ENCODE data around the gene FAAP100.

- TF ChIP-seq JUND (IDR thresholded peaks at IDR 0.05) (no peak), POLR2AphosphoS5 (IDR thresholded peaks at IDR 0.05; ENCODE audit: low read depth, low read length) (no peak), MXI1 (IDR thresholded peaks at IDR 0.05; ENCODE audit: low read depth, low read length) (no peak), CHD2 (IDR thresholded peaks at IDR 0.05; ENCODE audit: low read length, partially characterized antibody) (no peak), NRF1 (IDR thresholded peaks at IDR 0.05; ENCODE audit: low read depth, low read length) (no peak), TAF1 (IDR thresholded peaks at IDR 0.05; ENCODE audit: borderline replicate concordance, low read depth, low read length) (no peak), RAD21 (IDR thresholded peaks at IDR 0.05; ENCODE audit: low read length) (no peak), GATA2 (CRISPR knock-in tag; IDR thresholded peaks at IDR 0.05) (no peak)
- TF ChIP-seq, protein P1, sequence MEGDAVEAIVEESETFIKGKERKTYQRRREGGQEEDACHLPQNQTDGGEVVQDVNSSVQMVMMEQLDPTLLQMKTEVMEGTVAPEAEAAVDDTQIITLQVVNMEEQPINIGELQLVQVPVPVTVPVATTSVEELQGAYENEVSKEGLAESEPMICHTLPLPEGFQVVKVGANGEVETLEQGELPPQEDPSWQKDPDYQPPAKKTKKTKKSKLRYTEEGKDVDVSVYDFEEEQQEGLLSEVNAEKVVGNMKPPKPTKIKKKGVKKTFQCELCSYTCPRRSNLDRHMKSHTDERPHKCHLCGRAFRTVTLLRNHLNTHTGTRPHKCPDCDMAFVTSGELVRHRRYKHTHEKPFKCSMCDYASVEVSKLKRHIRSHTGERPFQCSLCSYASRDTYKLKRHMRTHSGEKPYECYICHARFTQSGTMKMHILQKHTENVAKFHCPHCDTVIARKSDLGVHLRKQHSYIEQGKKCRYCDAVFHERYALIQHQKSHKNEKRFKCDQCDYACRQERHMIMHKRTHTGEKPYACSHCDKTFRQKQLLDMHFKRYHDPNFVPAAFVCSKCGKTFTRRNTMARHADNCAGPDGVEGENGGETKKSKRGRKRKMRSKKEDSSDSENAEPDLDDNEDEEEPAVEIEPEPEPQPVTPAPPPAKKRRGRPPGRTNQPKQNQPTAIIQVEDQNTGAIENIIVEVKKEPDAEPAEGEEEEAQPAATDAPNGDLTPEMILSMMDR (IDR thresholded peaks at IDR 0.05): no peak
- TF ChIP-seq, protein P2, sequence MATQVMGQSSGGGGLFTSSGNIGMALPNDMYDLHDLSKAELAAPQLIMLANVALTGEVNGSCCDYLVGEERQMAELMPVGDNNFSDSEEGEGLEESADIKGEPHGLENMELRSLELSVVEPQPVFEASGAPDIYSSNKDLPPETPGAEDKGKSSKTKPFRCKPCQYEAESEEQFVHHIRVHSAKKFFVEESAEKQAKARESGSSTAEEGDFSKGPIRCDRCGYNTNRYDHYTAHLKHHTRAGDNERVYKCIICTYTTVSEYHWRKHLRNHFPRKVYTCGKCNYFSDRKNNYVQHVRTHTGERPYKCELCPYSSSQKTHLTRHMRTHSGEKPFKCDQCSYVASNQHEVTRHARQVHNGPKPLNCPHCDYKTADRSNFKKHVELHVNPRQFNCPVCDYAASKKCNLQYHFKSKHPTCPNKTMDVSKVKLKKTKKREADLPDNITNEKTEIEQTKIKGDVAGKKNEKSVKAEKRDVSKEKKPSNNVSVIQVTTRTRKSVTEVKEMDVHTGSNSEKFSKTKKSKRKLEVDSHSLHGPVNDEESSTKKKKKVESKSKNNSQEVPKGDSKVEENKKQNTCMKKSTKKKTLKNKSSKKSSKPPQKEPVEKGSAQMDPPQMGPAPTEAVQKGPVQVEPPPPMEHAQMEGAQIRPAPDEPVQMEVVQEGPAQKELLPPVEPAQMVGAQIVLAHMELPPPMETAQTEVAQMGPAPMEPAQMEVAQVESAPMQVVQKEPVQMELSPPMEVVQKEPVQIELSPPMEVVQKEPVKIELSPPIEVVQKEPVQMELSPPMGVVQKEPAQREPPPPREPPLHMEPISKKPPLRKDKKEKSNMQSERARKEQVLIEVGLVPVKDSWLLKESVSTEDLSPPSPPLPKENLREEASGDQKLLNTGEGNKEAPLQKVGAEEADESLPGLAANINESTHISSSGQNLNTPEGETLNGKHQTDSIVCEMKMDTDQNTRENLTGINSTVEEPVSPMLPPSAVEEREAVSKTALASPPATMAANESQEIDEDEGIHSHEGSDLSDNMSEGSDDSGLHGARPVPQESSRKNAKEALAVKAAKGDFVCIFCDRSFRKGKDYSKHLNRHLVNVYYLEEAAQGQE (IDR thresholded peaks at IDR 0.05; ENCODE audit: low read depth, low read length): no peak
Observed at GRCh38 chr17:81536299-81537290, 15.6 kb downstream of the FAAP100 start.
